Tibial artery (tissue), 4 donors: Measurements from ENCODE around the gene PRR13.
"Not testable (repeated sequence)": the region's sequence is repeated elsewhere in the genome, so short reads cannot be mapped to it uniquely, and the experiment has no call there.

Experiments used
- DNase-seq, 2 donors: peaks; one replicate each; pipeline ENCODE4 v3.0.0-alpha.2; 2019
- H3K27ac ChIP-seq, 2 donors: fragments of 200-600 bp; sonication (generic) in 1 of 2; 1 replicate in 1 of 2; 2 replicates in 1 of 2; pipeline ENCODE4 v1.5.1; 2018 to 2019; ENCODE audit warnings: mild to moderate bottlenecking in 1 of 2
- H3K27me3 ChIP-seq, 2 donors: fragments of 200-600 bp; sonication (generic) in 1 of 2; one replicate each; pipeline versions ENCODE4 v1.5.1 to v1.6.0; 2016 to 2019
- H3K36me3 ChIP-seq, 3 donors: fragments of 200-600 bp; sonication (generic) in 2 of 3; one replicate each; pipeline ENCODE4 v1.5.1; 2016 to 2019; ENCODE audit warnings: mild to moderate bottlenecking in 2 of 3
- H3K4me1 ChIP-seq, 4 donors: fragments of 200-600 bp; sonication (generic) in 2 of 4; 1 replicate in 3 of 4; 2 replicates in 1 of 4; pipeline ENCODE4 v1.5.1; 2016 to 2019
- H3K4me3 ChIP-seq, 2 donors: fragments of 200-600 bp; sonication (generic) in 1 of 2; 1 replicate in 1 of 2; 2 replicates in 1 of 2; pipeline ENCODE4 v1.5.1; 2018 to 2019; ENCODE audit warnings: mild to moderate bottlenecking in 2 of 2
- H3K9me3 ChIP-seq, 3 donors: fragments of 200-600 bp; sonication (generic) in 1 of 3; one replicate each; pipeline ENCODE4 v1.5.1; 2016 to 2019
- CTCF ChIP-seq, 2 experiments: fragments of 200-600 bp in 1 of 2; fragments of 450-650 bp in 1 of 2; IDR thresholded peaks; one replicate each; pipeline ENCODE4 v1.5.1; 2017 to 2019; ENCODE audit warnings: antibody characterized with exemption in 2 of 2, mild to moderate bottlenecking in 1 of 2, moderate library complexity in 1 of 2
- intact Hi-C: fragments of 100-400 bp; cut with DNase I; formaldehyde crosslinking; loops from one replicate; pipeline ENCODE4 v1.15.0; 2023; ENCODE audit warnings: low total_unique reads

The PRR13 gene

DNA sequence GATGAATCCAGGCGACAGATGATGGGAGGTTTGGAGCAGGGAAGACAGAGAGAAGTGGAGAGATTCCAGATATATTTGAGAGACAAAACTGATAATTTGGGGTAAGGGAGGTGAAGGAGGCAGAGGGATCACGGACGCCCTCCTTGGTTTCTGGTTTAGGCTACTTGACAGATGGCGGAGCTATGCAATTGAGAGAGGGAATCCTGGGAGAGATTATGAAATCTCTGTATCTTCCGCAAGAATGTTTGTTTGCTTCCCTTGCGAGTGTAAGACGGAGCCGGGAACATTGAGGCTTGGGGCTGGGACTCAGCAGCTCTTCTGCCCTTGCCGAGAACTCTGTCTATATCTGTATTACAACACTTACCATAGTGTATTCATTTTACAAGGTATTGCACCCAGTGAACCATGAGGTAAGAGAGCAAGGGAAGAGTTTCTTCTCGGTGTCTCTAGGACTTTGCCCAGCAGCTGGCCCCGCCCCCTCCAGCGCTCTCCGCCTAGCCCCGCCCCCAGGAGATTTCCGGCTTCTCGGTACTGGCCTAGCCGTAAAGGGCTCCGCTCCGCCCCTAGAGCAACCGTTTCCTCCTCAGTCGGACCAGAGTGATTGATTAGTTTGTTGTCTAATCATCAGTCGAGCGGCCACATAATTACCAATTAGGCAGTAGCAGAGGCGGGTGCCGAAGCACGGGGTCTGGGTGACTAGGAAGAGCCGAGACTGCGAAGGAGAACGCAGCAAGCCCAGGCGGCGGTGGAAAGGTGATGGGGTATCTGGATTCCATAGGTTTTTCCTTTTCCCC, at the start of gene PRR13:
Gene PRR13 (plus strand): TSS at position 695 of the 794 bp plus-strand sequence. CDS start 981 bp downstream, outside the sequence.
- Histone ChIP-seq H3K9me3 (no peaks in the 10 kb centered on the region), H3K4me1 (peaks cover 0 to 39% (median 19%) of the 10 kb centered on the region in 4 donors), H3K27ac (peak within 1 kb of the TSS; percentile 82 to 91), H3K27me3 (no peaks in the 10 kb centered on the region), H3K36me3 (peaks cover 12 to 28% (median 23%) of the 10 kb centered on the region in 3 donors), H3K4me3 (peak within 1 kb of the TSS; percentile 70 to 72)
- peak; percentile 99 for DNase-seq
- intact Hi-C loops: no loop called here
- no peak for TF ChIP-seq CTCF (IDR thresholded peaks at IDR 0.05)

DNA sequence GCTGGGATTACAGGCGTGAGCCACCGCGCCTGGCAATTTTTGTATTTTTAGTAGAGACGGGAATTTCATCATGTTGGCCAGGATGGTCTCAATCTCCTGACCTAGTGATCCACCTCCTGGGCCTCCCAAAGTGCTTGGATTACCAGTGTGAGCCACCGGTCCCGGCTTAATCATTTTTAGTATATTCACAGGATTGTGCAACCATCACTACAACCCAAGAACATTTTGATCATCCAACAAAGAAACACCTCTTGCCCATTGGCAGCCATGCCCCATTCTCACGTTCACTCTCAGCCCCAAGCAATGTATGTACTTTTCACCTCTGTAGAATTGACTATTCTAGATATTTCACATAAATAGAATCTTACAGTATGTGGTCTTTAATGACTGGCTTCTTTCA, 41.6 kb upstream of the PRR13 start:
- Histone ChIP-seq H3K36me3 (peaks cover 12 to 45% (median 25%) of the 10 kb centered on the region in 3 donors), H3K9me3 (no peaks in the 10 kb centered on the region), H3K27me3 (no peaks in the 10 kb centered on the region), H3K4me1 (peaks cover 0 to 17% (median 6%) of the 10 kb centered on the region in 4 donors), H3K27ac (no peak overlapping the region), H3K4me3 (no peak overlapping the region)
- TF ChIP-seq CTCF (IDR thresholded peaks at IDR 0.05): no peak
- no peak for DNase-seq
- intact Hi-C loops: no loop called here

DNA sequence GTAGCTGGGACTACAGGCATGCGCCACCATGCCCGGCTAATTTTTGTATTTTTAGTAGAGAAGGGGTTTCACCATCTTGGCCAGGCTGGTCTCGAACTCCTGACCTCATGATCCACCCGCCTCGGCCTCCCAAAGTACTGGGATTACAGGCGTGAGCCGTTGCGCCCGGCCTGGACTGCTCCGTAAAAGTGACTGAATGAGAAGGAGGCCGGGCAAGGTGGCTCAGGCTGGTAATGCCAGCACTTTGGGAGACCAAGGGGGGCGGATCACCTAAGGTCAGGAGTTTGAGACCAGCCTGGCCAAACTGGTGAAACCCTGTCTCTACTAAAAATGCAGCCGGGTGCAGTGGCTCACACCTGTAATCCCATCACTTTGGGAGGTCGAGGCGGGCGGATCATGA, 39.2 kb upstream of the PRR13 start:
- H3K9me3 ChIP-seq, intact Hi-C loops, H3K27me3 ChIP-seq, H3K4me3 ChIP-seq, DNase-seq, H3K27ac ChIP-seq: not testable (repeated sequence)
- Histone ChIP-seq H3K4me1 (peaks cover 0 to 12% (median 3%) of the 10 kb centered on the region in 4 donors), H3K36me3 (peaks cover 21 to 55% (median 26%) of the 10 kb centered on the region in 3 donors)

DNA sequence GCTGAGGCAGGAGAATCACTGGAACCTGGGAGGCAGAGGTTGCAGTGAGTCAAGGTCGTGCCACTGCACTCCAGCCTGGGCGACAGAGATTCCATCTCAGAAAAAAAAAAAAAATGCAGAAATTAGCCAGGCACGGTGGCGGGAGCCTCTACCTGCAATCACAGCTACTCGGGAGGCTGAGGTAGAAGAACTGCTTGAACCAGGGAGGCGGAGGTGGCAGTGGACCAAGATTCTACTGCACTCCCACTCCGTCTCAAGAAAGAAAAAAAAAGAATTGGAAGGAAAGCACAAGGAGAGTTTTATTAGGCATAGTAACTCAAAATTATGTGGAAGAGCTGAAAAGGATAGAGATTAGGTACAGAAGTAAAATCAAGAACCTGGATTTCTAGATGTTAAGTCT, 38.7 kb upstream of the PRR13 start:
- intact Hi-C loops: no loop called here
- no peak overlapping the region for H3K27ac ChIP-seq
- no peak for DNase-seq
- H3K27me3 ChIP-seq: no peaks in the 10 kb centered on the region
- peaks cover 26 to 60% (median 30%) of the 10 kb centered on the region in 3 donors for H3K36me3 ChIP-seq
- peaks cover 0 to 12% (median 0%) of the 10 kb centered on the region in 4 donors for H3K4me1 ChIP-seq
- H3K4me3 ChIP-seq: no peak overlapping the region
- no peaks in the 10 kb centered on the region for H3K9me3 ChIP-seq
- no peak for TF ChIP-seq CTCF (IDR thresholded peaks at IDR 0.05)

DNA sequence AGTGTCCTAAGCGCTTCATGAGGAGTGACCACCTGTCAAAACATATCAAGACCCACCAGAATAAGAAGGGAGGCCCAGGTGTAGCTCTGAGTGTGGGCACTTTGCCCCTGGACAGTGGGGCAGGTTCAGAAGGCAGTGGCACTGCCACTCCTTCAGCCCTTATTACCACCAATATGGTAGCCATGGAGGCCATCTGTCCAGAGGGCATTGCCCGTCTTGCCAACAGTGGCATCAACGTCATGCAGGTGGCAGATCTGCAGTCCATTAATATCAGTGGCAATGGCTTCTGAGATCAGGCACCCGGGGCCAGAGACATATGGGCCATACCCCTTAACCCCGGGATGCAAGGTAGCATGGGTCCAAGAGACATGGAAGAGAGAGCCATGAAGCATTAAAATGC, 30.6 kb upstream of the PRR13 start:
- H3K36me3 ChIP-seq: peaks cover 62 to 89% (median 71%) of the 10 kb centered on the region in 3 donors
- no peak overlapping the region for H3K4me3 ChIP-seq
- no peaks in the 10 kb centered on the region for H3K27me3 ChIP-seq
- no peak for TF ChIP-seq CTCF (IDR thresholded peaks at IDR 0.05)
- H3K27ac ChIP-seq: no peak overlapping the region
- no peaks in the 10 kb centered on the region for H3K9me3 ChIP-seq
- intact Hi-C loops: no loop called here
- H3K4me1 ChIP-seq: peaks cover 0 to 17% (median 2%) of the 10 kb centered on the region in 4 donors
- peak in 1 of 2 donors; percentile 44 for DNase-seq

DNA sequence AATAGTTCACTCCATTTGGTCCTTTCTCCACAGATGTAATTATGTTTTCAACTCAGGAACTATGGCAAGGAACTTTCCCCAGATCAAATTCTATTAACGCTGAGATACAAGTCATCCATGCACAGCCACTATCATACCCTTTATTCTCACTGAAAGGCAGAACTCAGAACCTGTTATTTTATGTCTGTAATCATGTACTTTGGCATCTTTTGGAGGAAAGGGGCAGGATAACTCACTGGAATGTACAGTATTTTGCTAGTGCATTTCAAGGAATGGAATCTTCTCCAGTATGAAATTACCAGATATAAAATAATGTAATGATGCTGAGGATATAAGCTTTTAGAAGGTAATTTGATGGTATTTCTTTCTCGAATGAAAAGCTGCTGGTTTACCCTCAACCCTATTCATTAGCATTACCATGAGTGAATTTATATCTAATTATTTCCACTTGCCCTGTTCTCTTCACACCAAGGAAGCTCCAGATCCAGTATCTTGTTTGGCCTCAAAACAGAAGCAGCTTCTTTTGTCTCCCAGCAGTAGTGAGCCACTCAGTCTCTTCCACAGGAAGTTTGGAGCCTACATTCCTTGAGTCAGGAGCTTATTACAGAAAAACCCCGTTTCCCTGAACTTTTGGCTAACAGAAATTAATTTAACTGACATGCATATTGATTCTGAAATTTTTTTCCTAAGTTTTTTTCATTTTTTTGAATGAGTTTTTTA, 27.9 kb upstream of the PRR13 start:
- Histone ChIP-seq H3K27me3 (no peaks in the 10 kb centered on the region), H3K4me1 (peaks cover 0 to 18% (median 2%) of the 10 kb centered on the region in 4 donors), H3K9me3 (no peaks in the 10 kb centered on the region), H3K27ac (no peak overlapping the region), H3K36me3 (peaks cover 39 to 62% (median 48%) of the 10 kb centered on the region in 3 donors), H3K4me3 (no peak overlapping the region)
- TF ChIP-seq CTCF (IDR thresholded peaks at IDR 0.05): no peak
- intact Hi-C loops: no loop called here
- peak in 1 of 2 donors; percentile 12 for DNase-seq
